HFFc6 (cell line): ENCODE results near the gene HCN2. TPM values are rescaled to one million over a fixed set of nuclear protein-coding genes. Genes with fewer than 3 reads are reported as not detected.
"Not testable (repeated sequence)": the region's sequence is repeated elsewhere in the genome, so short reads cannot be mapped to it uniquely, and the experiment has no call there.

Source experiments
- DNase-seq: peaks from one replicate; pipeline ENCODE4 v3.0.0-alpha.2; 2018
- H3K27ac Mint-ChIP-seq: 2 replicates; pipeline ENCODE4 v1.8.0; 2020; ENCODE audit warnings: mild to moderate bottlenecking, mixed read lengths
- H3K27me3 Mint-ChIP-seq: 2 replicates; pipeline ENCODE4 v1.8.0; 2021; ENCODE audit warnings: mild to moderate bottlenecking, moderate library complexity, mixed read lengths; ENCODE audit not compliant: insufficient read depth
- H3K36me3 Mint-ChIP-seq: 2 replicates; pipeline ENCODE4 v1.8.0; 2021; ENCODE audit warnings: low read depth, mixed read lengths
- H3K4me1 Mint-ChIP-seq: 2 replicates; pipeline ENCODE4 v1.8.0; 2020; ENCODE audit warnings: low read depth, mixed read lengths
- H3K4me3 Mint-ChIP-seq: 2 replicates; pipeline ENCODE4 v1.8.0; 2020; ENCODE audit warnings: mild to moderate bottlenecking, moderate library complexity, mixed read lengths
- H3K9me3 Mint-ChIP-seq: 2 replicates; pipeline ENCODE4 v1.8.0; 2020; ENCODE audit warnings: mild to moderate bottlenecking, mixed read lengths
- CTCF ChIP-seq: fragments of 200-600 bp; sonication (generic); IDR thresholded peaks from 2 replicates; pipeline ENCODE4 v1.5.0; 2021; ENCODE audit warnings: antibody characterized with exemption, mild to moderate bottlenecking
- total RNA-seq, 6 experiments: library from RNA; stranded (reverse); fragmentation: NEBNext Ultra II Directional; extraction: Animal tissue kit (Norgen Biotek cat#: 25700); gene quantifications; 2 replicates in 1 of 6; 3 replicates in 5 of 6; pipeline ENCODE4 v1.2.3, GENCODE V29; 2021

The HCN2 gene
- total RNA-seq, 6 experiments from 2014 or later: 2.8 to 3.6 (median 3.1) TPM

- no peak overlapping the region for H3K27ac Mint-ChIP-seq
- H3K27me3 Mint-ChIP-seq: peaks cover 3% of the 10 kb centered on the region
- TF ChIP-seq CTCF: no peak
- peaks cover 13% of the 10 kb centered on the region for H3K36me3 Mint-ChIP-seq
- no peak for DNase-seq
- no peaks in the 10 kb centered on the region for H3K9me3 Mint-ChIP-seq
- H3K4me3 Mint-ChIP-seq: no peak overlapping the region
- no peaks in the 10 kb centered on the region for H3K4me1 Mint-ChIP-seq
These were observed 28.0 kb downstream of the HCN2 start for GRCh38 chr19:617551-618246.

- H3K36me3 Mint-ChIP-seq: peaks cover 13% of the 10 kb centered on the region
- H3K27ac Mint-ChIP-seq: no peak overlapping the region
- H3K9me3 Mint-ChIP-seq: no peaks in the 10 kb centered on the region
- H3K4me1 Mint-ChIP-seq: no peaks in the 10 kb centered on the region
- DNase-seq: no peak
- H3K27me3 Mint-ChIP-seq: no peaks in the 10 kb centered on the region; the same call in 1 of the 2 replicates
- H3K4me3 Mint-ChIP-seq: no peak overlapping the region
- TF ChIP-seq CTCF: no peak
These were observed 28.6 kb downstream of the HCN2 start for GRCh38 chr19:618247-618619.

- TF ChIP-seq CTCF: no peak
These were observed 29.1 kb downstream of the HCN2 start for GRCh38 chr19:618674-619285.

GRCh38 chr19:619286-620002 is 29.8 kb downstream of the HCN2 start:
- H3K27me3 Mint-ChIP-seq: no peaks in the 10 kb centered on the region; the same call in 1 of the 2 replicates
- no peak for TF ChIP-seq CTCF
- H3K4me1 Mint-ChIP-seq: peaks cover 10% of the 10 kb centered on the region
- H3K9me3 Mint-ChIP-seq: no peaks in the 10 kb centered on the region
- peaks cover 9% of the 10 kb centered on the region for H3K36me3 Mint-ChIP-seq
- no peak overlapping the region for H3K27ac Mint-ChIP-seq
- H3K4me3 Mint-ChIP-seq: no peak overlapping the region
- DNase-seq: no peak

More at GRCh38 chr19:618674-619285, 29.1 kb downstream of the HCN2 start:
- H3K9me3 Mint-ChIP-seq: no peaks in the 10 kb centered on the region
- peaks cover 4% of the 10 kb centered on the region for H3K4me1 Mint-ChIP-seq
- no peak overlapping the region for H3K4me3 Mint-ChIP-seq
- H3K36me3 Mint-ChIP-seq: peaks cover 13% of the 10 kb centered on the region
- DNase-seq: no peak
- H3K27me3 Mint-ChIP-seq: no peaks in the 10 kb centered on the region; the same call in 1 of the 2 replicates
- no peak overlapping the region for H3K27ac Mint-ChIP-seq

GRCh38 chr19:620166-620862 is 30.6 kb downstream of the HCN2 start:
- Mint-ChIP-seq H3K36me3 (peaks cover 7% of the 10 kb centered on the region), H3K4me3 (no peak overlapping the region), H3K9me3 (no peaks in the 10 kb centered on the region), H3K27ac (no peak overlapping the region), H3K4me1 (peaks cover 12% of the 10 kb centered on the region), H3K27me3 (no peaks in the 10 kb centered on the region; the same call in 1 of the 2 replicates)
- TF ChIP-seq CTCF: no peak
- DNase-seq: no peak

GRCh38 chr19:621191-621590 is 31.5 kb downstream of the HCN2 start:
- not testable (repeated sequence) for H3K27me3 Mint-ChIP-seq, H3K9me3 Mint-ChIP-seq, H3K27ac Mint-ChIP-seq, DNase-seq, H3K4me3 Mint-ChIP-seq
- peaks cover 11% of the 10 kb centered on the region for H3K36me3 Mint-ChIP-seq
- H3K4me1 Mint-ChIP-seq: peaks cover 16% of the 10 kb centered on the region
